Smooth muscle cell of the brain vasculature (primary cell): ENCODE results near the gene COASY.
A peak's percentile ranks its signal among the peaks of the same experiment; 100 is the strongest.

Experiments
- DNase-seq: peaks from one replicate; pipeline ENCODE4 v3.0.0-alpha.2; 2012; ENCODE audit warnings: low read depth, low spot score

Gene COASY

DNA sequence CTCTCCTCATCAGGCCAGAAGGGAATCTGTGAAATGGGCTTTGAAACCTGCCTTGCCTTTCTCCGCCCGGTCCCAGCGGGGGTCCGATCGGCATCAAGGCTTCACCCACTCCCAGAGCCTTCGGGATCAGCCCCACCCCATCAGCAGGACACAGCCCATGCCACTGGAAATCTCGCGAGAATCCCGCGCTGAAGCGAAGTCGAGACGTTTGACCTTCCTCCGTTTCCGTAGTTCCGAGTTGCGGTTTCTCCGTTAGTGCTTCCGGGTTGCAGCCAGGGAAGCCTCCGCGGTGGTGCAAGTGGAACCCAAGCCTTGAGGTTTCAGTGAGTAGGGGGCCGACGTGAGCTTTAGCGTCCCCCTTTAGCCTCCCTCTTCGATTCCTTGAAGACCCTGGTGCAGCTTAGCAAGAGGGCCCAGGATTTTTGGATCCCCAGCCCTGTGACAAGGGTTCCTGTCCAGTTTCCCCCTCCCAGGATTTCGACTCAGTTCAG is at the start of gene COASY:
TSS of gene COASY (plus strand) at position 252 of the 491 bp plus-strand sequence. CDS start 475 bp downstream, outside the sequence.
- DNase-seq = peak; percentile 95

GRCh38 chr17:42512246-42512645 is 49.7 kb upstream of the COASY start:
- DNase-seq = no peak

GRCh38 chr17:42512733-42513251 is 49.2 kb upstream of the COASY start:
- DNase-seq = no peak

GRCh38 chr17:42513686-42514085 is 48.3 kb upstream of the COASY start:
- DNase-seq = no peak

GRCh38 chr17:42514279-42514678 is 47.7 kb upstream of the COASY start:
- DNase-seq = no peak

DNA sequence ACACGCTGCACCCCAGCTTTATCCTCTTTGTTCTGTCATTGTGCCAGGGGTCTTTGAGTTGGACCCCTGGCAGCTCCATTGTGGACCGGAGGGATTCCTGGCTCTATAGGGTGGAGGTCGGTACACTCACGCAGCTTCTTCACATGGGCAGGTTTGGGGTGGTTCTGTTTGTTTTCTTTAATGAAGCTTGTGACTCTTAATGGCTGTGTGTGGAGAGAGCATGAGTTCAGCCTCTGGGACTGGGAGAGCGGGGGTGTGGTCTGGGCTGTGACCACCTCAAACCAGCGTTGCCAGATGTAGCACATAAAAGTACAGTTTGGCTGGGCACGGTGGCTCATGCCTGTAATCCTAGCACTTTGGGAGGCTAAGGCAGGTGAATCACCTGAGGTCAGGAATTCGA is 47.1 kb upstream of the COASY start:
- DNase-seq = no peak

GRCh38 chr17:42517516-42517915 is 44.4 kb upstream of the COASY start:
- DNase-seq = no peak

DNA sequence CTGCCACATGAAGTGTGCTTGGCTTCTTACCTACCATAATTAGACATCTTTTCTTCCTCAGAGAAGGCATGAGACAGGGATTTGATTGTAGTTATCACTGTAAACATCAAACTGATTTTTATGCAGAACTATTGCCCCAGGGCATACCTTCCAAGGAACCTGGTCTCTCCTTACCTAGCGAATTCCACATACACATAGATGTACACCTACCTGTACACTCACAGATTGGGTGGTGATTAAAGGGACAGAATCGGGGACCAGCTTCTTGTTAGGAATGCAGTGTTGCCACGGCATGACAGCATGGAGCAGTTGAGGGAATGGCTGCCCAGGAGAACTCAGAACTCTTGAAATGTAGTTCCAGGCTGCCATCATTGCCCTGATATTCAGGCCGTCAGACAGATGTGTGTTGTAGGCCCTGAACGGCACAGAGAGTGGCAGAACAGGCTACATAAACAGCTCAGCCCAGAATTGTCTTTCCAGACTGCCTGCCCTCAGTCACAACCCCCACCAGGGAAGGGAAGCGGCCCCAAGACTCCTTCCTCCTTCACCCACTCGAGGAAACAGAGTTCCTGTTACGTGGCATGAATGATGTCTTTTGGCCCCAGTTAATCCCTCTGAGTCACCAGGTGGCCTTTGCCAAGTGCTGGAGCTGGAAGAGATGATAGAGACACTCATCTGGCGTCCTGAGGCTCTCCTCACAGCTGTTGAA is 43.7 kb upstream of the COASY start:
- no peak for DNase-seq

GRCh38 chr17:42518755-42519545 is 43.0 kb upstream of the COASY start:
- no peak for DNase-seq

DNA sequence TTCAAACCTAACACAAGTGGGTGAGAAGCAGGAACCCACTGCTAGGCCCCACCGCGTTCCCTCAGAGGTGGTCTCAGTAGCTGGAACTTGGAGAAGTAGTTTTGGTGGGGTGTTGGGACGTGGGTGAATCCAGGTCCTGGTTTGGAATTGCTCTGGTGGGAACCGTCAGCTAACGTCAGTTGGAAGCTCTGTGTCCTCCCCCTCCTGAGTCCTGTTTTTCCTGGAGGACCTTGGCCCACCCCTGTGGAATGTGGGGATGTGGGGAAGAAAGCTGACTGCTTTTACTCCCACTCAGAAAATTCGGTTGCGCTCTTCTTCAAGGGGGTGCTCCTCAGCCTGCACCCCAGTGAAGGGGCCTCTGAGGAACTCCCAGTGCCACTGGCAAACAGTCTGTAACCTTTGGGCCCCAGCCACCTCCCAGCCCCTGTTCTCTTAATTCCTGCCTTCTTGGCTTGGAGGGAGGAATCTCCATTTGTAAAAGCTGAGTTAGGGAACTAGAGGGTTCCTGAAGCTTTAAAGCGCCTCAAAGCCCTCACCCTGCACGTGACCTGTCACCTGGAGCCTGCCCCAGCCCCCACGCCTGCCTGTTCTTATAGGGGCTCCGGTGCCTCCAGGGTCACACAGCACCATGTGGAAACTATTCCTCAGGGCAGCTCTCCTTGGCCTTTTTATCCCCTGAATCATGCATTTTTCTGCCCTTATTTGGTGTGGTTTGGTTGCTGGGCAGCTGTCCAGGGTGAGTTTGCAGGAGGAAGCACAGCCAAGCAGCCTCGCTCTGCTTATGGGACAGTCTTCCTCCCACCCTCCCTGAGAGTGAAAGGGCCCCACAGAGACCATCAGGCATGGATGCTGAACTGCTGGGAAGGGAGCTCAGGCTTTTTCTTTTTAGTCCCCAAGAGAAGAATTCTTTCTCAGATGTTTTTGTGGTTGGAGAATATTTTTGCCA is 42.1 kb upstream of the COASY start:
- peak; percentile 94 for DNase-seq

- no peak for DNase-seq
These were observed 41.4 kb upstream of the COASY start for GRCh38 chr17:42520540-42520951.

DNA sequence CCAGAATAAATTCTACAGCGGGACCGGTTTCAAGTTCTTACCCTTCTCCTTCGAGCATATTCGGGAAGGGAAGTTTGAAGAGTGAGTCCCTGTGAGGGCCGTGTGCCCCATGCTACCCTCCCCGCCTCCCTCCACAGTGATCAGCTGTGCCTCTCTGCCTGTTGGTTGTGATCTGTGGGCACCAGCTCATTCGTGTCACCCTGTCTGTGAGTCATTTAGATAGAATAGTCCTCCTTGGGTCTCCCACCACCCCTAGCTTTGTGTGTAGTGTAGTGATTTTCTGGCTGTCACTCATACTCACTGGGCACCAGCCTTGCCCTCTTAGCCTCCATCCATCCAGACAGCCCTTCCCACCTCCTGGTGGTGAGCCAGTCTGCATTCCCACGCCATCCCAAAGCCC is 40.9 kb upstream of the COASY start:
- DNase-seq = no peak

DNA sequence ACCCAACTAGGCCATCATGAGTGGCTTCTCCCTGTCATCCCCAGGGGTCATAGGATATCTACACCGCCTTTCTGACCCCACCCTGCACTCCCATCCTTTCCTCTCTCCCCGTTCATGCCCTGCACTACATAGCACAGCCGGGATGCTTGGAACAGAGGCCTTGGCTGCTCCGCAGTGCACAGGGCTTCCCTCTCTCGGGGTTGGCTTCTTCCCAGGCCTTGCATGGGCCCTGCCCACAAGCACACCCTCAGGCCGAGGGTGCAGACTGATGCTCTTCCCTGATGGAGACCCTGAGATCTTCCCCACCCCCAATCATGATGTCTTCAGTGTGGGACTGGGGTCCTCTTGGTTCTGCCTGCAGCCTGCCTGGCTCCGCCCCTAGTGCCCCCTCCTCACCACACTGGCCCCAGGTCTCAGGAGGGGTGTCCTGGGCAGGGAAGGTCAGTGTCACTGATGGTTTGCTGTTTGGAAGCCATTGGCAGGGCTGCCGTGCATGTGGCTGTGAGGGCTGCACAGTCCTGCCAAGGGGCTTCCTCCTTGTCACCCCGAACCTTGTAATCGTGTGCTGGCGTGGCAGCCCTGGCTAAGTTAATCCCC is 40.2 kb upstream of the COASY start:
- DNase-seq = no peak

GRCh38 chr17:42522263-42522790 is 39.6 kb upstream of the COASY start:
- no peak for DNase-seq

DNA sequence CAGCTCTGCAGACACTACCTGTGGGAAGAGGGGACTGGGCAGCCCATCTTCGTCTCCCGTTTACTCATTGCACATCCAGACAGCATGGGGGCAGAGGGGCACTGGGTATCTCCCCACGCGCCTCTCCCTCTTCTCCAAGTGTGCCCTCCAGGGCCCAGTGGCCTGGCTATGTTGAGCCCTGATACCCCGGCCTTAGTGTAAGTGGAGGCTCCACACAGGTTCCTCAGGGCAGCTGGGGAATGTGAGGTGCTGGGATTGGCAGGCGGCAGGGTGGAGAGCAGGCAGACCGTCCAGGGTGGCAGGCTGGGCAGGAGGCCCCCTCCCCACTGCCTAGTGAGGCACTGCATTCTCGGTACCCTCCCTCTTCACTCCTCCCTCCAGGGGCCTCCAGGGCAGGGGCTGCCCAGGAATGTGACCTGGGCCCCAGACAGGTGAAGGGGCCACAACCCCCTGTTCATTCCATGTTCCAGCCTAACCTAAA is 39.1 kb upstream of the COASY start:
- no peak for DNase-seq

- no peak for DNase-seq
These were observed 36.7 kb upstream of the COASY start for GRCh38 chr17:42525221-42525620.

GRCh38 chr17:42526031-42526444 is 35.9 kb upstream of the COASY start:
- no peak for DNase-seq

GRCh38 chr17:42527932-42528331 is 34.0 kb upstream of the COASY start:
- DNase-seq = no peak

GRCh38 chr17:42529061-42529460 is 32.9 kb upstream of the COASY start:
- DNase-seq = no peak

- no peak for DNase-seq
These were observed 30.9 kb upstream of the COASY start for GRCh38 chr17:42530952-42531454.
